Stimulated activated CD8-positive, alpha-beta memory T cell treated with anti-CD3 and anti-CD28 coated beads, Interleukin-2, amount 100 ng/mL, for 48 hours (primary cell): ENCODE results near the gene DPEP1.
"Not testable (repeated sequence)": the region's sequence is repeated elsewhere in the genome, so short reads cannot be mapped to it uniquely, and the experiment has no call there.

ENCODE experiments used
- DNase-seq, 2 donors: peaks; one replicate each; pipeline ENCODE4 v3.0.0-alpha.2; 2020; ENCODE audit warnings: low read depth in 2 of 2

Gene DPEP1

DNA sequence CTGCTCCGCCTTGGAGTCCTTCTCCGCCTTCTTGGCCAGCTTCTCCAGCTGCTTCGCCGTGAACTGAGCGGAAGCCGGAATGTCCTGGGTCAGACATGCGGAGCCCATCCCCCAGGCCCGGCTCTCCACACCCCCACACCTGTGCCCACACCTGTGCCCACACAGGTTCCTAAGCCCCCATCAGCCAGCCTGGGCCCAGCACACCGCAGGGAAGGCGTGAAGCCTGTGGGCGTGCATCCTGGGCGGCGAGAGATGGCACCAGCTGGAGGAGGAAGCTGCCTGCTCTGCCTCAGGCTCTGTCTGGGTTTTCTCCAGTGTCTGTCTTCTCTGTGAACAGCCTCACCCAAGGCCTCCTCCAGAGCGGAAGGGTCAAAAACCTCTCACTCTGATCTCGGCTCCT, 38.1 kb downstream of the DPEP1 start:
- no peak for DNase-seq

DNA sequence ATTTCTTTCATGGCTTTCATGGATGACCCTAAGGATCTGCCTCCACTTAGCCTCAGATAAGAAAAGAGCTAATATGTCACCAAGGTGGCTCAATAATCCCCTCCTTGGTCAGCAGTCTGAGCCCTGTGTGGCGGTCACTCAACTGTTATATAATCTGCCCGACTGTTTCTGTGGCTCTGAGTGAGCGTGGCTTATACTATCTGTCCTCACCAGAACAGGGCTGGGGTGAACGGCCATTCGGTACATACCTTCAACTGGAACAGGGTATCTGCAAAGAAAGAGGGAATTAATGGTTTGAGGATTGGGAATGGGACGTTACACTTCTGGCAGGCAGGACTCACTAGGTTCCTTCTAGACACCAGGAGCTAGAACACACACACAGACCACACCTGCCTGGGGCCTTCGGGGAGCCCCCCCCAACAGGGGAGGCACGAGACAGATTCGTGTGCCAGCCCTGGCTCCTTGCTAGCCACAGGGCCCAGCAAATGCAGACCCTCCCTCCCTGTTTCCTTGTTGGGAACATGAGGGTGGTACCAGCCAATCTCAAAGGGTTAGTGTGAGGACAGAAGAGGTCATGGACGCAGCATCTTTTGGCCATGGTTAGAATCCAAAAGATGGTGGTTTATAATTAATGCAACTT, 40.3 kb downstream of the DPEP1 start:
- no peak for DNase-seq

DNA sequence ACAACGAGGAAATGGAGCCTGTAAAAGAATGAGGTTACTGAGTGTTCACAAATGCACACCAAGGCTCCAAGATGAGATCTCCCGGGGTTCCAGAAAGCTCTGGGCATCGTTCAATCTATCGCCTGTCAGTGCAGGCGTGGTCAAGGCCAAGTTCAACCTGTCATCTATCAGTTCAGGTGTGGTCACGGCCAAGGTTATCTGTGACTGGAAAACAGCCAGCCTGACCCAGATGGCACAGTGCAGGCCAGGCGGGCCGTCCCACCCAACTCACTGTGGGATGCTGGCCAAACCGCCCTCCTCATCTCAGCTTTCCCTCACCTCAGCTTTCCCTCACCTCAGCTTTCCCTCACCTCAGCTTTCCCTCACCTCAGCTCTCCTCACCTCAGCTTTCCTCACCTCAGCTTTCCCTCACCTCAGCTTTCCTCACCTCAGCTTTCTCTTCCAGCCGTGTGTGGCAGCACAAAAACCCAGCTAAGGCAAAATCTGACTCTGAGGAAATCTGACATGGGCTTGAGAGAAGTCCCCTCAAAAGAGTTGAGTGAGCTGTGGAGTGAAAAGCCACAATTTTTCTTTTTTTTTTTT, 41.7 kb downstream of the DPEP1 start:
- no peak for DNase-seq

DNA sequence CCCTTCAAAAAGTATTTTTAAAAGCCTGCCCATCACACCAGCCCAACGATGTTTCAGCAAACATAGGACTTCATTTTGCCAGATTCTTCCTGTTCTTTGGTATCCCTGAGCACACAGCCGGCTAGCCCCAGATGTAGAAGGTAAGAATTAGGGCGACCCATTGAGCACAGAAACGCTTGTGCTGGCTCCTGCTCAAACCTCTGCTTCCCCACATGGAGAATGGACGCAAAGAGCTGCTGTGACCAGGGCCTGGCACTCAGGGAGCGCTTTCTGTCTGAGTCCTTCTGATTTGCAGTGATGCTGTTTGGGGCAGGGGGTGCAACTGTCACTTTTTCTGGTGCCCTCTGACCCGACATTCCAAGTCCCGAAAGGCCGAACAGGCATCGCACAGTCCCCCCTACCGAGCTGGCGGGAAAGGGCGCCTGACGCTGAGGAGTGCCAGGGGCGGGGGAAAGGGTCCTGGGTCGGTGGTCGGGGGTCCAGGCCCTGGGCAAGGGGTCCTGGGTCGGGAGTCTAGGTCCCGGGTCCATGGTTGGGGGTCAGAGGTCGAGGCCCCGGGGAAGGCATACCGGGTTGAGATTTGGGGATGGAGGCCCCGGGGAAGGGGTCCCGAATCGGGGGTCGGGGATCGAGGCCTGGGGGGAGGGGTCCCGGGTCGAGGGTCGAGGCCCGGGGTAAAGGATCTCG, 43.1 kb downstream of the DPEP1 start:
- no peak for DNase-seq

DNA sequence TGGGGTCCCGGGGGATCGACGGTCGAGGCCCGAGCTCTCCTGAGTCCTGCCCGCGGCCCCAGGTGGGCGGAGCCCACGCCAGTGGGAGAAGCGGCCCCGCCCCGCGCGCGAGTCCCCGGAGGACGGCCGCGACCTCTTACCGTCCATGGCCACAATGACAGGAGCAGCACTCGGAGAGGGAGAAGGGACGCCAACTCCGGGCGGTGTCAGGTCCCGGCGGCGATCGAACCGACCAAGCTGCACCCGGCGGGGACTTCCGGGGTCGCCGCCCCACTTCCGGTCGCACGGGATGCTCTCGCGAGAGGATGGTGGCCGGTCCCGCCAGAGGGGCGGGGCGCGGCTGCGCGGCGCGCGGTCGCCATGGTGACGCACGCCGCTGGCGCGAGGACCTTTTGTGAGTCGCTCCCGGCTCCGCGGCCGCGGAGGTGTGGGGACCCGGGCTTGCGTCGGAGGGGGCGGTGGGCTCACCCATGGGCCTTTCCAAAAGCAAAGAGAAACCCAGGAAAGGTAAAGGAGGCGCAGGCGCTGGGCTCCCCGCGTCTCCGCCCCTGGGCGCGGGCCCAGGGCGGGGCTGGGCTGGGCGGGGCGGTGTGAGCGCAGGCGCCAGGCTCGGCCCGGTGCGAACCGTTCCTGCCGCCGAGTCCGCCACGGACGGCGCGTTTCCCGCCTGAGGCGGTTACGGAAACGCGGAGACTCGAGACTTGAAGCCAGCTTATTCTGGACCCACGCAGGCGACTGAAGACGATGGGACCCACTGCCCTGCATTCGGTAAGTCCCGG, 44.2 kb downstream of the DPEP1 start, which contains the start of the genes CHMP1A and SPATA33:
Gene CHMP1A (minus strand): TSS at position 267 of the 779 bp plus-strand sequence. CDS start 120 bp downstream, at position 147.
Gene SPATA33 (plus strand): TSS at position 395 of the 779 bp plus-strand sequence. CDS start 76 bp downstream, at position 471.
- DNase-seq = peak; percentile 85 to 89

DNA sequence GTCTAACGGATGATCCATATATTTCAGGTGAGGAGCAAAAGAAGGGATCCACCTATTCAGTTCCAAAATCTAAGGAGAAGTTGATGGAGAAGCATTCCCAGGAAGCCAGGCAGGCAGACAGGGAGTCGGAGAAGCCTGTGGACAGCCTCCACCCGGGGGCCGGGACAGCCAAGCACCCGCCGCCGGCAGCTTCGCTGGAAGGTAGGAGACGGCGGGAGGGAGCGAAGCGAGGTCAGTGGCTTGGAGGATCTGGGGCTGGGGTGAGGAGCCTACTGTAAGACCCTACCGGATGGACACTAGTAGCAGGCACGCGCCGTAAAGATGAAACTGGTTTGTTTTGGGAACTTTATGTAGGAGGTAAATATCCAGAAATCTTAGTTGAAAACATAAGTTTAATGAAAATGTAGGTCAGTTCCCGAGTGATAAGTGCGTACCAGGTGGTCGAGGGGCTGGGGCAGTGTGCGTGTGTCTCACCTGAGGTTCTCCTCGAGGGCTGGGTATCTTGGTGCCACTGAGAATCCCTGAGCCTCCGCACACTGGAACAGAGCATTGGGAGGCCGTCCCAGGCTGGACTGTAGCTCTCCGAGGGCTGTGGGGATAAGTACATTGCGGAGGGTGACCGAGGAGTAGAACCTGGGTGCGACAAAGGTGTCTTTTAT, 44.9 kb downstream of the DPEP1 start:
- DNase-seq = no peak

DNA sequence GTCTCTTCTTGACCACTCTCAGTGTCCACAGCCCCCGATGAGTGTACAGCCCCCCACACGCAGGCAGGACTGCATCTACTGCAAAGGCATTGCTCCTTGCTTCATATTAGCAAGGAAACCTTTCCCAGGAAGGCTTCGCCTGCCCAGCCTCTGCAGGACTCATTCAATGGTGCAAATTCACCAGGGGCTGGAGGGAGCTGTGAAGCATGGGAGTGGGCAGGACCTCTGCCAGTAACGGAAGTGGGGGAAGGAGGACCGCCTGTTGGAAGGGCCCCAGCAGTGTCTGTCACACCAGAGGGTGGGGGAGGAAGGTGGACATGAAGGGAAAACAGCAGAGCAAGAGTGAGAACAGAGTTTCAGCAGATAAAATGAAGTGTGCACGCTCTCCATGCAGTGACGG, 46.7 kb downstream of the DPEP1 start:
- no peak for DNase-seq

DNA sequence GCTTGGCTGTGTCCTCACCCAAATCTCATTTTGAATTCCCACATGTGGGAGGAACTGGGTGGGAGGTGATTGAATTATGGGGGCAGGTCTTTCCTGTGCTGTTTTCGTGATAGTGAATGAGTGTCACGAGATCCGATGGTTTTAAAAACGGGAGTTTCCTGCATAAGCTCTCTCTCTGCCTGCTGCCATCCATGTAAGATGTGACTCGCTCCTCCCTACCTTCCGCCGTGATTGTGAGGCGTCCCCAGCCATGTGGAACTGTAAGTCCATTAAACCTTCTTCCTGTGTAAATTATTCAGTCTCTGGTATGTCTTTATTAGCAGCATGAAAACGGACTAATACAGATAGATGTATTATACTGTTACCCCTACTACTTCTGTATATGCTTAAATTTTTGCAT, 47.8 kb downstream of the DPEP1 start:
- no peak for DNase-seq

DNA sequence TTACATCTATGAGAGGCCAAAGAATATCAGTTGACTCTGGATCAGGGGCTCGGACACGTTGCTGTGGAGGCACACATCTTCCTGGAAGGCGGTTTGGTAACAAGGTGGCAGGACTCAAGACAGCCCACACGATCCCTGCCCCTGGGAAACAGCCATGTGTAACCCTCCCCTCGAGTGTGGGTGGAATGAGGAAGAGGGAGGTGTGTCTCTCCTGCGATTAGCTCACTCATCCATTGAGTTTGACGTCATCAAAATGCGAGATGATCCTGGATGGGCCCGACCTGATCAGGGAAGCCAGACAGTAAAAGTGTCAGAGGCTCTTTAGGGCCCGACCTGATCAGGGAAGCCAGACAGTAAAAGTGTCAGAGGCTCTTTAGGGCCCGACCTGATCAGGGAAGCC, 50.8 kb downstream of the DPEP1 start:
- not testable (repeated sequence) for DNase-seq

DNA sequence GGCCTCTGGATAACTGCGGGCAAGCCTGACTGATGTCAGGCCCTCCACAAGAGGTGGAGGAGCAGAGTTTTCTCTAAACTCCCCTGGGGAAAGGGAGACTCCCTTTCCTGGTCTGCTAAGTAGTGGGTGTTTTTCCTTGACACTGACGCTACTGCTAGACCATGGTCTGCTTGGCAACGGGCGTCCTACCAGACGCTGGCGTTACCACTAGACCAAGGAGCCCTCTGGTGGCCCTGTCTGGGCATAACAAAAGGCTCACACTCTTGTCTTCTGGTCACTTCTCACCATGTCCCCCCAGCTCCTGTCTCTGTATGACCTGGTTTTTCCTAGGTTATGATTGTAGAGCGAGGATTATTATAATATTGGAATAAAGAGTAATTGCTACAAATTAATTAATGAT, 53.6 kb downstream of the DPEP1 start:
- not testable (repeated sequence) for DNase-seq

DNA sequence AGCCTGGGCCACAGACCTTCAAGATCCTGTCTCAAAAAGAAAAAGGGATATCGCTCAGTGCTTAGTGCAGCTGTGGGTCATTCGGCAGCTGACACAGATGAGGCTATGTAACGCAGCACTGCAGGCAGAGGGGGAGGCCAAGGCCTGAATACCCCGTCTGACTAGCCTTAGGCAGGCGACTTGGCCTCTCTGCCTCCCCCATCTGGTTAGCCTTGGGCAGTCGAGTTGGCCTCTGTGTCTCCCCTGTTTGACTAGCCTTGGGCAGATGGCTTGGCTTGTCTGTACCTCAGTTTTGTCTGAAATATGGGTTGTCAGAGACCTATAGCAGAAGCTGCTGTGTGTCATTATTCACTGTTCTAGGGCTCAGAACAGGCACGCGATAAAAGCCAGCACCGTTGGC, 54.2 kb downstream of the DPEP1 start:
- no peak for DNase-seq

DNA sequence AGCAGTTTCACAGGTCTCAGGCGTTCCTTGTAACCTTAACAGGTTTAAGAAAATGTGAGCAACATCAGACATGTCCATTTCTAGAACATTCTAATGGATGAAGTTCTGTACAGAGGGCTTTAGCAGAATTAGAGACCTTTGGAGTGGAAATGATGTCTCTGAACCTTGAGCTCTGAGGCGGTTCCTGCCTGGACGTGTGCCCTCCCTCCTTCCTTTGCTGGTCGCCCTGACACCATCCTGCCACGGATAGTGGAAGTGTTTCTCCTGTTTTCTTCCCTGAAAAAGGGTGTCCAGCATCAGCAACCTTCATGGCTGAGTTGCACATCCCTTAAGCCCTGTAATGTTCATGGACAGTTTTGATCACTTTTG, 55.3 kb downstream of the DPEP1 start:
- DNase-seq = no peak

DNA sequence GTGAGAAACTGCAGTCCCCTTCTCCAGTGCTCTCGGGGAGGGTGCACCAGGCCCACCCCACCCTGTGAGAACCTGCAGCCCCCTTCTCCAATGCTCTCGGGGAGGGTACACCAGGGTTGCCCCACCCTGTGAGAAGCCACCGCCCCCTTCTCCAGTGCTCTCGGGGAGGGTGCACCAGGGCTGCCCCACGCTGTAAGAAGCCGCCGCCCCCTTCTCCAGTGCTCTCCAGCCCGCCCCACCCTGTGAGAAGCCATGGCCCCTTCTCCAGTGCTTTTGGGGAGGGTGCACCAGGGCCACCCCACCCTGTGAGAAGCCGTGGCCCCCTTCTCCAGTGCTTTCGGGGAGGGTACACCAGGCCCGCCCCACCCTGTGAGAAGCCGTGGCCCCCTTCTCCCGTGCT, 56.3 kb downstream of the DPEP1 start:
- DNase-seq = no peak

DNA sequence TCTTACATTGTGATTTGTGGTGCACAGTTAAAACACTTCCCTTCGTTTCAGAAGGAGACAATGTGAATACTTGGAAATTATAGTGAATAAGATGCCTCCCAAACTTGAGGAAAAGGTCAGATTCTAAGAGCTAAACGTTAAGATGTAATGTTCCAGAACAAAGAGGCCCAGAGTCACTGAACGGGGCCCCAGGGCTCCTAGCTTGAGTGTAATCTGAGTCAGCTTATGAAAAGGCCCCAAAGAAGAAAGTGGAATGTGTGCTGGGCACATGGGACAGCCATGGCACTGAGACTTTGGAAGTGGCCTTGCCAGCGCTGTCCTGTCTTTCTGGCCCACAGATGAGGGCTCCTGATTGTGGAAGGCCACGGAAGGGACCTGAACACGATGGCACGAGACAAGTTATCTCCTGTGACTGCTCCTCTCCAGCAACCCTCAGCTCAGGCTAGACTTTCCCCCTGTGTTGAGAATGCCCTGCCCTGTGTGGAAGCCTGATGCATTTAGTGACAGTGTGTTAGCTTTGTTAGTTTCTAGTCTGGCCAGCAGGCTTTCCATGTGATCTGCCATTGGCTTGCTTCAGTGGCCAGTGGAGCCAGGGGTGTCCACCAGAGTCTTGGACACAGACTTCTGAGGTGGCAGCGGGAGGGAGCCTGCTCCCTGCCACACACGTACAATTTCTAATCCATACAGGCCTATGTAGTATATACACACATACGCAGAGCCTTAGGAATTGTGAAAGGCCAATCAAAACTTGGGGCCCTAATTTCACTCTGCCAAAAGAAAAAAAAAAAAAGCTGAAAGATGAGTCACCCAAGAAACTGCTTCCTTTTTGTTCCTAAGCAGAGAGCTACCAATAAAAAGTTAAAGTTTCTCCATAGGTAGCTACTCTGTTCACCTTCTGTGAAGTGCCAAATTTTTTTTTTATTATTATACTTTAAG, 57.3 kb downstream of the DPEP1 start:
- no peak for DNase-seq

DNA sequence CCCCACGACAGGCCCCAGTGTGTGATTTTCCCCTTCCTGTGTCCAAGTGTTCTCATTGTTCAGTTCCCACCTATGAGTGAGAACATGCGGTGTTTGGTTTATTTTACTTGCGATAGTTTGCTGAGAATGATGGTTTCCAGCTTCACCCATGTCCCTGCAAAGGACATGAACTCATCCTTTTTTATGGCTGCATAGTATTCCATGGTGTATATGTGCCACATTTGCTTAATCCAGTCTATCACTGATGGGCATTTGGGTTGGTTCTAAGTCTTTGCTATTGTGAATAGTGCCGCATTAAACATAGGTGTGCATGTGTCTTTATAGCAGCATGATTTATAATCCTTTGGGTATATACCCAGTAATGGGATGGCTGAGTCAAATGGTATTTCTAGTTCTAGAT, 58.1 kb downstream of the DPEP1 start:
- DNase-seq = not testable (repeated sequence)

DNA sequence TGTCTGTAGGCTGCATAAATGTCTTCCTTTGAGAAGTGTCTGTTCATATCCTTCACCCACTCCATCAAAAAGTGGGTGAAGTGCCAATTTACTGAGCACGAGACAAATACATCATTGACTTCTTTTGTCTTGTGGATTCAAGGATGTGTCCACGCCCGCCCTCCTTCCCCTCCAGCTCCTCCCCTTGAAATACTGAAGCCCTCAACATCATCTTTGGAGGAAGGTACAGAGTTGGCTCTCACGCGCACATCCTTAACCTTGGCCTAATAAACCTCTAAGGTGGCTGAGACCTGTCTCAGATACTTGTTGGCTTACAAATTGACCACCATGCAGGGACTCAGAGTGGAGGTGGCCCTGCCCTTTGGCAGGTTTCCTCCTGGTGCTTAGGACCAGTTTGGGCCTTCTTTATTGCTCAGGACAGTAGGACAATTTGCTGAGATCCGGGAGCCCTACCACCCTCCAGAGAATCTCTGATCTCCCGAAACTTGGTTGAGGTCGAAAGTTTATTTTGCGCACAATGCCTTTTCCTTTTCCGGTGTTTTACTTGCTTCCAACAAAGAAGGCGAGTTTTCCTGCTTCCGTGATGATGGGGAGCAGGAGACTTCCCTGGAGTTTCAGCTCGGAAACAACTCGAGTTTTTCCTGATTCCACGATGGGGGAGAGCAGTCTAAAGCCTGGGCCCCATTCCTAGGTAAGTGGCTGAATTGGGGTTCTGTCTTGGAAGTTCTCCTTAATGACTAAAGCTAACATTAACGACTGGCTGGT, 58.9 kb downstream of the DPEP1 start:
- no peak for DNase-seq

DNA sequence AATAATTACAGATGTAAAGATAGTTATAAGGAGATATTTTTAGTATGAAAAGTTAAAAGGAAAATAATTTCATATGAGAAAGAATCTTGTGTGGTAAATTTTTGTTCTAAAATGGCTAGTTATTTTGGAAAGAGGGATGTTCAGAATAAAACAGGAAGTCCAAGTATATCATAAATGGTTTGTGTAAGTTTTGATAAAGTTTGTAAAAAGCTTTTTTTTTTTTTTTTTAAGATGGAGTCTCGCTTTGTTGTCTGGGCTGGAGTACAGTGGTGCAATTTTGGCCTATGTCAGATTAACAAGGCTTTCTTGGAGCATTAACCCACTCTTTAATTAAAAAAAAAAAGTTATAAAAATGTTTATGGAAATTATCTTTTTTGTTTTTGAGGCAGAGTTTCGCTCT, 64.8 kb downstream of the DPEP1 start:
- DNase-seq = no peak

DNA sequence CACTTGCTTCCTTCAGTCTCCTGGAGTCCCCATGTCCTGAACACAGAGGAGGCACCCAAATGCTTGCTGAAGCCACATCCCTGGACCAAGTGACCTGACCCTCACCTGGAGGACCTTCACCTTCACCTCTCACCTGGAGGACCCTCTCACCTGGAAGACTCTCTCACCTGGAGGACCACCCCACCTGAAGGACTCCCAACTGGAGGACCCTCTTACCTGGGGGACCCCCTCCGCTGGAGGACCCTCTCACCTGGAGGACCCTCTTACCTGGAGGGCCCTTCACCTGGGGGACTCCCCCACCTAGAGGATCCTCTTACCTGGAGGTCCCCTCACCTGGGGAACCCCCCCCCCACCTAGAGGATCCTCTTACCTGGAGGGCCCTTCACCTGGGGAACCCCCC, 72.5 kb downstream of the DPEP1 start:
- no peak for DNase-seq

DNA sequence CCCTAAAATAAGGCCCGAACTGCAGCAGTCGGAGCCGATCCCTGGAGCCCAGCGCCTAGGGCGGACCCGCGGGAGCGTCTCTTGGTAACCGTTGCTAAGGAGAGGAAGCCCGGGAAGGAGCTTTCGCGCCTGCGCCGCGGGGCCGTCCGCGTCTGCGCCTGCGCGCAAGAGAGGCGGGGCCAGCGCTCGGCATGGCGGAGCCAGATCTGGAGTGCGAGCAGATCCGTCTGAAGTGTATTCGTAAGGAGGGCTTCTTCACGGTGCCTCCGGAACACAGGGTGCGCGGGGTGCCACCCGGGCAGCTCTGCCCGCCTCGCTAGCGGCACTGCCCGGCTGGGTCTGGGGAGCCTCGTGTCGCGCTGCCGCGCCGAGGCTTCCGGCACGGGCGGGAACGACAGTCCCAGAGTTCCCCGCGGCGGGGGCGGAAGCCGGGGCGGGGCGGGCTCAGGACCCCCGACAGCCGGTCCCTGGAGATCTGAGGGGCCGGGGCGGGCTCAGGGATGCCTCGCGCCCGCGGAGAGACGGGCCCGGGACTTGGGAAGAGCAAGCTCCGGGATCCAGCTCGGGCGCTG, 73.2 kb downstream of the DPEP1 start, which contains the start of gene CDK10:
Gene CDK10 (plus strand): TSS at position 170 of the 572 bp plus-strand sequence. CDS start 22 bp downstream, at position 192.
- peak; percentile 87 for DNase-seq
